ENCODE measurements around the gene MROH2A.

MROH2A gene

DNA sequence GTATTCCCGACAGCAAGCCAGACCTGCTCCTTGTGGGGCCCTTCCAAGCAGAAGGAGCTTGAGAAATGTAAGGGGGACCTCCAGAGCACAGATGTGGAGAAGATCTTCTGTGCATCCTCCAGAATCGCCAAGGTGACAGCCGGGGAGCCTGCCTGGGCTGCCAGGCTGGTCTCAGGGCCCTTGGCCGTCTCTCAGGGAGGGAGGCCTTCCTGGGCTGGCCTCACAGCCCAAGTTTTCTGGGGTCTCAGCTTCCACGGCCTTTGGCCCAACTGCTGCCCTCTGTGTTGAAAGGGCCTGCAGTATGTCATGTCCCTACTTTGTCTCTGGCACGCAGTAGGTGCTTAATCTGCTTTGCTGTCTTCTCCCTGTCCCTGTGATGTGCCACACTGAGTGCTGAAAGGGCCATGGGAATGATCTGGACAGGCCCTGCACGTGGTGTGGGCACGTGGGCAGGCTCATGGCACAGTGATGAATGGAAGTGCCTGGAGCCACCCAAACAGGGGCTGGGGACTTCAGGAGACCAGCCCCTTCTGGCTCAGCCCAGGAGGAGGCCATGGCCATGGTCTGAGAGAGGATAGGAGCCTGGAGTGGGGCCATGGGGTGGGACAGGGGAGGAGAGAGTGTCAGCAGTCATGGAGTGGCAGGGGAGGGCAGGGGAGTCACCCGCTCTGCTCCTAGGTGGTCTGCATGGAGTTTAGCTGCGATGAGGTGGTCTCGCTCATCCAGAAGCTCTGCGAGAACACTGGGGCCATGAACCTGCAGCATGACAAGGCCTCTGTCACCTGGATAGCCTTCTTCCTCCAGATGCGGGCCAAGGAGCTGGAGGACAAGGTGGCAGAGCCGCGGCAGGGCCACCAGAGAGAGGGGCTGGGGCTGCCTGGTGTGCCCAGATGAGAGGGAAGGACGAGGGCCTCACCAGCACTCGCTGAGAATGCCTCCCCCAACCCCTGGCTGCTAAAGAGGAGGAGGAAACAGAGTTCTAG, 40.8 kb downstream of the MROH2A start:
- H3K4me1 Mint-ChIP-seq = peaks cover 19% of the 10 kb centered on the region
- no peak for DNase-seq

DNA sequence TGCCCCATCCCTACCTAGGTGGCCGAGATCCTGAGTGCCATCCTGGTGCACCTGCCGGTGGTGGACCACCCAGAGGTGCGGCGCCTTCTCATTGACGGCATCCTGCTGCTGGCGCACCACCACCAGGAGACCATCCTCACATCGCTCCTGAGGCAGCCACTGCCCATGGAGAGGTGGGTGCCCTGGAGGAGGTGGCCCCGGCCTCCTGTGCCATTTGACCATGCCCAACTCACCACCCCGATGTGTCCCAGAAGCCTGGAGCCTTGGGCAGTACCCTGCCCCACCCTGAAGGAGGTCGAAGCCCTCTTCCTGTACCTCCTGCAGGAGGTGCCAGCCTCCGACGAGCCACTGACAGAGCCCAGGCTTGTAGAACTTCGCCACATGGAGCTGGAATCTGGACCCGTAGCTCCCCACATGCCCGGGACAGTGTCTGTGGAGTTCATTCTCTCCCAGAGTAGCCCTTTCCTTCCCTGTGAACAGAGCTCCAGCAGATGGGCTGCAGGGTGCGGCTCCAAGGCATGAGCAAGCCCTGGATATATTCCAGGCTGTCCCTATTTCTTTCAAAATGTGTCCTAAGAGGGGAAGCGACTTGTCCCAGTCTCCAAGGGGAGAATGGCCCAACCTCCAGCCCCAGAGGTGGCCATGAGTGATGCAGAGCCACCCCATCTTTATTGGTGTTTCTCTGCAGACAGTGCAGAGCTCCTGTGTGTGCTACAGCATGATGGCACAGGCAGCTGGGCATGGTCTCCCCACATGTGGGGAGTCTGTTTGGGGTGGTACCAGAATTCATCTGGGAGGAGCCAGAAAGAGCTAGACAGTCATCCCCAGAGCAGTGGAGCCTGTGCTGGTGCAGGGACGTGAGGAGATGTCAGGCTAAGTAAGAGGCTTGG, 42.0 kb downstream of the MROH2A start:
- H3K4me3 Mint-ChIP-seq = no peak overlapping the region
- no peaks in the 10 kb centered on the region for H3K36me3 Mint-ChIP-seq (ENCODE audit: low read depth)
- TF ChIP-seq, protein P1, sequence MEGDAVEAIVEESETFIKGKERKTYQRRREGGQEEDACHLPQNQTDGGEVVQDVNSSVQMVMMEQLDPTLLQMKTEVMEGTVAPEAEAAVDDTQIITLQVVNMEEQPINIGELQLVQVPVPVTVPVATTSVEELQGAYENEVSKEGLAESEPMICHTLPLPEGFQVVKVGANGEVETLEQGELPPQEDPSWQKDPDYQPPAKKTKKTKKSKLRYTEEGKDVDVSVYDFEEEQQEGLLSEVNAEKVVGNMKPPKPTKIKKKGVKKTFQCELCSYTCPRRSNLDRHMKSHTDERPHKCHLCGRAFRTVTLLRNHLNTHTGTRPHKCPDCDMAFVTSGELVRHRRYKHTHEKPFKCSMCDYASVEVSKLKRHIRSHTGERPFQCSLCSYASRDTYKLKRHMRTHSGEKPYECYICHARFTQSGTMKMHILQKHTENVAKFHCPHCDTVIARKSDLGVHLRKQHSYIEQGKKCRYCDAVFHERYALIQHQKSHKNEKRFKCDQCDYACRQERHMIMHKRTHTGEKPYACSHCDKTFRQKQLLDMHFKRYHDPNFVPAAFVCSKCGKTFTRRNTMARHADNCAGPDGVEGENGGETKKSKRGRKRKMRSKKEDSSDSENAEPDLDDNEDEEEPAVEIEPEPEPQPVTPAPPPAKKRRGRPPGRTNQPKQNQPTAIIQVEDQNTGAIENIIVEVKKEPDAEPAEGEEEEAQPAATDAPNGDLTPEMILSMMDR (IDR thresholded peaks at IDR 0.05) = no peak
- no peak for DNase-seq
- H3K4me1 Mint-ChIP-seq = peaks cover 17% of the 10 kb centered on the region
- peaks cover 15% of the 10 kb centered on the region for H3K27me3 Mint-ChIP-seq (ENCODE audit: low read depth, poor library complexity)
- H3K9me3 Mint-ChIP-seq = no peaks in the 10 kb centered on the region
- H3K27ac Mint-ChIP-seq = no peak overlapping the region

More for the DNA sequence above, 40.8 kb downstream of the MROH2A start:
- TF ChIP-seq, protein P1 (IDR thresholded peaks at IDR 0.05) = no peak
- Mint-ChIP-seq H3K4me3 (no peak overlapping the region), H3K9me3 (no peaks in the 10 kb centered on the region), H3K27ac (no peak overlapping the region), H3K27me3 (ENCODE audit: low read depth, poor library complexity) (peaks cover 25% of the 10 kb centered on the region), H3K36me3 (ENCODE audit: low read depth) (no peaks in the 10 kb centered on the region)

DNA sequence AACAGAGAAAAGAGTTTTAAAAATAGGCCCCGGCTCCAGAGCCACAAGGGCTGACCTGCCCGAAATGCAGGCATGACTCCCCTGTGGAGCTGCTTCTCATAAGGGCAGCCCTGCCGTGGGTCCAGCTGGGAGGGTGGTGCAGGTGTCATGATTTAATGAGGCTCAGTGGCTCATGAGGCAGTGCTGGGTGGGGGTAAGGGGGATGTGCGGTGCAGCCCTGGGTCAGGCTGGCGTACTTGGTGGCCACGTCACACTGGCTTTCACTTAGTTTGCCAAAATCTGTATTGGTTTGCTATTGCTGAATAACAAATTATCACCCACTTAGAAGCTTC, 42.6 kb downstream of the MROH2A start:
- H3K27me3 Mint-ChIP-seq (ENCODE audit: low read depth, poor library complexity) = peaks cover 15% of the 10 kb centered on the region
- no peak overlapping the region for H3K27ac Mint-ChIP-seq
- no peak for DNase-seq
- no peaks in the 10 kb centered on the region for H3K36me3 Mint-ChIP-seq (ENCODE audit: low read depth)
- peaks cover 17% of the 10 kb centered on the region for H3K4me1 Mint-ChIP-seq
- TF ChIP-seq, protein P1 (IDR thresholded peaks at IDR 0.05) = no peak
- H3K9me3 Mint-ChIP-seq = peaks cover 4% of the 10 kb centered on the region
- H3K4me3 Mint-ChIP-seq = no peak overlapping the region

DNA sequence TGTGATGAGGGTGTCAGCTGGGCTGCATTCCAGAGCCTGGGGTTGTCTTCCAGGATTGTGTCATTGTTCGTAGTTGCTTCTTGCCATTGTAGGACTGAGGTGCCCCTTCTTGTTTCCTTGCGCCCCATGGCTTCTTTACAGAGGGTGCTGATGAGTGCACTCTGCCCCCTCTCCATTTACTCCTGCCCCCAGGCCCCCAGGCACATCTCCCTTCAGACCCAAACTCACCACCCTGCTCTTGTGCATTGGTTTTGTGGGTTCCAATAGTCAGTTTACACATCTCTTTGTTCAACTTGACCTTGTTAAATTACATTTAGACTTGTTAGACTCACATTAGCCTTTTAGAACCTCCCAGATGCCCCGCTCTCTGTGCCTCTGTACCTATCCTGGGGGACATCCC, 43.1 kb downstream of the MROH2A start:
- Mint-ChIP-seq H3K4me3 (no peak overlapping the region), H3K4me1 (peaks cover 17% of the 10 kb centered on the region), H3K27ac (no peak overlapping the region), H3K9me3 (peaks cover 6% of the 10 kb centered on the region), H3K36me3 (ENCODE audit: low read depth) (no peaks in the 10 kb centered on the region), H3K27me3 (ENCODE audit: low read depth, poor library complexity) (peaks cover 15% of the 10 kb centered on the region)
- DNase-seq = no peak
- TF ChIP-seq, protein P1 (IDR thresholded peaks at IDR 0.05) = no peak

DNA sequence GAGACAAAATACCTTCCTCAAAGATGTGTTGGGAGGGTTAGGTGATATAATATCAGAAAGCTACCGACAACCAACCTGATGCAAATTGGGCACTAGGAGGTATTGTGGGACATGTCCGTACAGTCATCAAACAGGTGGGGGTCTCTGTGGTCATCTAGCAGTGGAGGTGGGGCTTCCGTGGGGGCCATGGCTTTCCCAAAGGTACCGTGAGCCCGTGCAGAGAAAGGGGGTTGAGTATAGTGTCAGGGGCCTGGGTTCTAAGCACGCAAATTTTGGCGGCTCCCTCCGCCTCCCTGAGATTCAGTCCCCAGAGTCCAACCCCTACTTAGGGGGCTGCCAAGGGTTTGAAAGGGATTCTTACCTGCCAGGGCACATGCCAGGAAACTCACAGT, 43.6 kb downstream of the MROH2A start:
- peaks cover 9% of the 10 kb centered on the region for H3K9me3 Mint-ChIP-seq
- peaks cover 12% of the 10 kb centered on the region for H3K4me1 Mint-ChIP-seq

More for the DNA sequence above, 43.6 kb downstream of the MROH2A start:
- DNase-seq = no peak
- no peak overlapping the region for H3K4me3 Mint-ChIP-seq
- no peaks in the 10 kb centered on the region for H3K36me3 Mint-ChIP-seq (ENCODE audit: low read depth)
- peaks cover 15% of the 10 kb centered on the region for H3K27me3 Mint-ChIP-seq (ENCODE audit: low read depth, poor library complexity)
- TF ChIP-seq, protein P1 (IDR thresholded peaks at IDR 0.05) = no peak
- H3K27ac Mint-ChIP-seq = no peak overlapping the region
